ENCODE results near the gene SHISAL2A.

Gene SHISAL2A

DNA sequence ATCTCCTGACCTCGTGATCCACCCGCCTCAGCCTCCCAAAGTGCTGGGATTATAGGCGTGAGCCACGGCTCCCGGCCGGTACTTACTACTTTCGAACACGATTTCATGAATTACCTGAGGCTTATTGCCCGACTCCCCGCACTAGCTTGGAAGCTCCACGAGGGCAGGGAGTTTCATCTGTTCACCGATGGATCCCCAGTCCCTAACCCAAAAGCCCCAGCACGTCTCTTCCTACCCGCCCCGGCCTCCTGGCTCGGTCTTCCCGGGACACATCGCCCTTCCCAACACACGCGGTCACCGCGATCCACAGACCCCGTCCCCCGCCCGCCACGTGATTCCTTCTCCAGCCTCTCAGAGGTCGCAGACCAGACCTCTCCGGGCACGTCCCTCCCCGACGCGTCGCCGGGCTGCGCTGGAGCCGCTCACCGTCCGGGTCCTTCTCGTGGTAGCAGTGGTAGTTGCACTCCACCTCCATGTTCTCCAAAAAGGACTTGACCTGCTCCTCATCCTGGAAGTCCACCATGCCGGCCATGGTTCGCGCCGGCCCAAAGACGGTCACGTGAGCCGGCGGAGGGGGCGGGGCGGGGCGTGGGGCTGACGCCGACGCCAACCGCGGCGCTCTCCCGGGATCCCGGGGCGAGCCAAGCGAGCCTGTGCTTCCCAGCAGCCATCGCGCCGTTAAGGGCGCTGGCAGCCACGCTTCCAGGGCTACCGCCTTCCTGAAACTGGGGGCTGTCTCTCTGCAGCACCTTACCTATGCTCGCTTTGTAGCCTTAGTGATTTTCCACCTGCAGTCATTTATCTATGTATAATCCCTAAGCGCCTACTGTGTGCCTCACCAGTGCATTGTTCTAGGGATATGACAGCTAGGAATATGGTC lies 65.1 kb downstream of the SHISAL2A start, which contains the start of gene COA7:
Gene COA7, minus strand, starts transcription at position 553 of the 880 bp plus-strand sequence. Its CDS starts 21 bp downstream, at position 532.
- TF ChIP-seq, protein P1, sequence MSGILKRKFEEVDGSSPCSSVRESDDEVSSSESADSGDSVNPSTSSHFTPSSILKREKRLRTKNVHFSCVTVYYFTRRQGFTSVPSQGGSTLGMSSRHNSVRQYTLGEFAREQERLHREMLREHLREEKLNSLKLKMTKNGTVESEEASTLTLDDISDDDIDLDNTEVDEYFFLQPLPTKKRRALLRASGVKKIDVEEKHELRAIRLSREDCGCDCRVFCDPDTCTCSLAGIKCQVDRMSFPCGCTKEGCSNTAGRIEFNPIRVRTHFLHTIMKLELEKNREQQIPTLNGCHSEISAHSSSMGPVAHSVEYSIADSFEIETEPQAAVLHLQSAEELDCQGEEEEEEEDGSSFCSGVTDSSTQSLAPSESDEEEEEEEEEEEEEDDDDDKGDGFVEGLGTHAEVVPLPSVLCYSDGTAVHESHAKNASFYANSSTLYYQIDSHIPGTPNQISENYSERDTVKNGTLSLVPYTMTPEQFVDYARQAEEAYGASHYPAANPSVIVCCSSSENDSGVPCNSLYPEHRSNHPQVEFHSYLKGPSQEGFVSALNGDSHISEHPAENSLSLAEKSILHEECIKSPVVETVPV (CRISPR knock-in tag; IDR thresholded peaks at IDR 0.05) = no peak
- no peak for TF ChIP-seq TCF4 (CRISPR knock-in tag; IDR thresholded peaks at IDR 0.05; ENCODE audit: borderline replicate concordance)
- TF ChIP-seq ISL1 (CRISPR knock-in tag; IDR thresholded peaks at IDR 0.05) = no peak
- TF ChIP-seq, protein P2, sequence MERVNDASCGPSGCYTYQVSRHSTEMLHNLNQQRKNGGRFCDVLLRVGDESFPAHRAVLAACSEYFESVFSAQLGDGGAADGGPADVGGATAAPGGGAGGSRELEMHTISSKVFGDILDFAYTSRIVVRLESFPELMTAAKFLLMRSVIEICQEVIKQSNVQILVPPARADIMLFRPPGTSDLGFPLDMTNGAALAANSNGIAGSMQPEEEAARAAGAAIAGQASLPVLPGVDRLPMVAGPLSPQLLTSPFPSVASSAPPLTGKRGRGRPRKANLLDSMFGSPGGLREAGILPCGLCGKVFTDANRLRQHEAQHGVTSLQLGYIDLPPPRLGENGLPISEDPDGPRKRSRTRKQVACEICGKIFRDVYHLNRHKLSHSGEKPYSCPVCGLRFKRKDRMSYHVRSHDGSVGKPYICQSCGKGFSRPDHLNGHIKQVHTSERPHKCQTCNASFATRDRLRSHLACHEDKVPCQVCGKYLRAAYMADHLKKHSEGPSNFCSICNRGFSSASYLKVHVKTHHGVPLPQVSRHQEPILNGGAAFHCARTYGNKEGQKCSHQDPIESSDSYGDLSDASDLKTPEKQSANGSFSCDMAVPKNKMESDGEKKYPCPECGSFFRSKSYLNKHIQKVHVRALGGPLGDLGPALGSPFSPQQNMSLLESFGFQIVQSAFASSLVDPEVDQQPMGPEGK (CRISPR knock-in tag; IDR thresholded peaks at IDR 0.05; ENCODE audit: borderline replicate concordance) = no peak
- 0 out of 2 replicates have a peak, but pooled peaks have one; percentile 47 for TF ChIP-seq SNAI2 (CRISPR knock-in tag; IDR thresholded peaks at IDR 0.05)
- TF ChIP-seq ZFP3 (CRISPR knock-in tag; IDR thresholded peaks at IDR 0.05) = no peak
- no peak for TF ChIP-seq ZFP30 (CRISPR knock-in tag; IDR thresholded peaks at IDR 0.05)
- no peak for TF ChIP-seq GLIS3 (CRISPR knock-in tag; IDR thresholded peaks at IDR 0.05)
- no peak for TF ChIP-seq ESRRG (CRISPR knock-in tag; IDR thresholded peaks at IDR 0.05)
- TF ChIP-seq CSDC2 (CRISPR knock-in tag; IDR thresholded peaks at IDR 0.05) = peak; percentile 65; the same call in 1 of the 2 replicates
- no peak for TF ChIP-seq OSR1 (CRISPR knock-in tag; IDR thresholded peaks at IDR 0.05)
- TF ChIP-seq PPARA (CRISPR knock-in tag; IDR thresholded peaks at IDR 0.05; ENCODE audit: borderline replicate concordance) = no peak
- TF ChIP-seq, protein P3, sequence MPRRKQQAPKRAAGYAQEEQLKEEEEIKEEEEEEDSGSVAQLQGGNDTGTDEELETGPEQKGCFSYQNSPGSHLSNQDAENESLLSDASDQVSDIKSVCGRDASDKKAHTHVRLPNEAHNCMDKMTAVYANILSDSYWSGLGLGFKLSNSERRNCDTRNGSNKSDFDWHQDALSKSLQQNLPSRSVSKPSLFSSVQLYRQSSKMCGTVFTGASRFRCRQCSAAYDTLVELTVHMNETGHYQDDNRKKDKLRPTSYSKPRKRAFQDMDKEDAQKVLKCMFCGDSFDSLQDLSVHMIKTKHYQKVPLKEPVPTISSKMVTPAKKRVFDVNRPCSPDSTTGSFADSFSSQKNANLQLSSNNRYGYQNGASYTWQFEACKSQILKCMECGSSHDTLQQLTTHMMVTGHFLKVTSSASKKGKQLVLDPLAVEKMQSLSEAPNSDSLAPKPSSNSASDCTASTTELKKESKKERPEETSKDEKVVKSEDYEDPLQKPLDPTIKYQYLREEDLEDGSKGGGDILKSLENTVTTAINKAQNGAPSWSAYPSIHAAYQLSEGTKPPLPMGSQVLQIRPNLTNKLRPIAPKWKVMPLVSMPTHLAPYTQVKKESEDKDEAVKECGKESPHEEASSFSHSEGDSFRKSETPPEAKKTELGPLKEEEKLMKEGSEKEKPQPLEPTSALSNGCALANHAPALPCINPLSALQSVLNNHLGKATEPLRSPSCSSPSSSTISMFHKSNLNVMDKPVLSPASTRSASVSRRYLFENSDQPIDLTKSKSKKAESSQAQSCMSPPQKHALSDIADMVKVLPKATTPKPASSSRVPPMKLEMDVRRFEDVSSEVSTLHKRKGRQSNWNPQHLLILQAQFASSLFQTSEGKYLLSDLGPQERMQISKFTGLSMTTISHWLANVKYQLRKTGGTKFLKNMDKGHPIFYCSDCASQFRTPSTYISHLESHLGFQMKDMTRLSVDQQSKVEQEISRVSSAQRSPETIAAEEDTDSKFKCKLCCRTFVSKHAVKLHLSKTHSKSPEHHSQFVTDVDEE (CRISPR knock-in tag; IDR thresholded peaks at IDR 0.05) = no peak
- TF ChIP-seq ZC3H10 (CRISPR knock-in tag; IDR thresholded peaks at IDR 0.05) = no peak
- no peak for TF ChIP-seq TOX (CRISPR knock-in tag; IDR thresholded peaks at IDR 0.05; ENCODE audit: borderline replicate concordance)
- no peak for TF ChIP-seq ZNF8 (CRISPR knock-in tag; IDR thresholded peaks at IDR 0.05)
- ATAC-seq = peak; percentile 83

DNA sequence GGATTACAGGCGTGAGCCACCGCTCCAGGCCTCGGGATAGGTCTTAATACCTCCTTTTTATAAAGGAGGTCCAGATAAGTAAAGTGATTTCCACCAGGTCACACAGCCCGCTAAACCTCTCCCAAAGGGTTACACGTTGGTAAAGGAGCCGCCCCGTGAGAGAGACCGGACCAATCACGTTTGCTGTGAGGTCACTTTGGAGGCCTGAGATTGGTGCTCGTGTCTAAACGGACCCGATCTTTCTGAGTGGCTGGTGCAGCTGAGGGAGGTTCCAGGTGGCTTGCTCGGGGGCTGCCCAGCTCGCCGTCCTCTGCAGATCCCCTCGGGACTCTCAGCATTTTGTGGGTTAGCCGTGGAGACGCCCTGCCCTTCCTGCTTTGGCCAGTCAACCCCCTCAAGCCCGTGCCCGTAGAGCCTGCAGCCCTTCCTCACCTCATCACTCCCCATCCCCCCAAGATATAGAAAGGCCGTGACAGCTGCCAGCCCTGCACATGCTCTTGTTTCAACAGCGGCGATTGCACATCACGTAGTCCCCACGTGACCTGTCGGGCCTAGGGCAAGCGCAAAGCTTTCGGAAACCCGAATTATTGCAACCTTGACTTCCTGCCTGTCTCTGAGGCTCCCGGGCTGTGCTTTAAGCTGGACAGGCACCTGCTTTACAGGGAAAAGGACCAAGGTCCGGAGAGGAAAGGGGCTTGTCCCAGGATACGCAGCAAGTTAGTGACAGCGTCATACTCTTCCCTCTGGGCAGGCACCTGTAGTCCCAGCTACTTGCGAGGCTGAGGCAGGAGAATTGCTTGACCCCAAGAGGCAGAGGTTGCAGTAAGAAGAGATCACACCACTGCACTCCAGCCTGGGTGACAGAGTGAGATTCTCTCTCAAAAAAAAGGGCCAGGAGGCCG lies 70.2 kb downstream of the SHISAL2A start:
- peak; percentile 96 for ATAC-seq
- TF ChIP-seq CSDC2 (CRISPR knock-in tag; IDR thresholded peaks at IDR 0.05) (0 out of 2 replicates have a peak, but pooled peaks have one; percentile 76), ZNF8 (CRISPR knock-in tag; IDR thresholded peaks at IDR 0.05) (no peak), GLIS3 (CRISPR knock-in tag; IDR thresholded peaks at IDR 0.05) (no peak), ARNTL (CRISPR knock-in tag; IDR thresholded peaks at IDR 0.05; ENCODE audit: borderline replicate concordance, low read depth) (peak; percentile 69; the same call in 1 of the 2 replicates)
- TF ChIP-seq, protein P3 (CRISPR knock-in tag; IDR thresholded peaks at IDR 0.05) = 0 out of 2 replicates have a peak, but pooled peaks have one; percentile 26

Measured in SK-N-SH treated with all-trans-retinoic acid at 6 μM for 48 hours (cell line).